DMS79 treated with DMSO at 0.1 percent for 48 hours (cell line): ENCODE results near the gene CCDC134.
A peak's percentile ranks its signal among the peaks of the same experiment; 100 is the strongest.

Experiments used
- DNase-seq: peaks from one replicate; lab custom pipeline; 2025; lab: John Stamatoyannopoulos, UW

The CCDC134 gene

DNA sequence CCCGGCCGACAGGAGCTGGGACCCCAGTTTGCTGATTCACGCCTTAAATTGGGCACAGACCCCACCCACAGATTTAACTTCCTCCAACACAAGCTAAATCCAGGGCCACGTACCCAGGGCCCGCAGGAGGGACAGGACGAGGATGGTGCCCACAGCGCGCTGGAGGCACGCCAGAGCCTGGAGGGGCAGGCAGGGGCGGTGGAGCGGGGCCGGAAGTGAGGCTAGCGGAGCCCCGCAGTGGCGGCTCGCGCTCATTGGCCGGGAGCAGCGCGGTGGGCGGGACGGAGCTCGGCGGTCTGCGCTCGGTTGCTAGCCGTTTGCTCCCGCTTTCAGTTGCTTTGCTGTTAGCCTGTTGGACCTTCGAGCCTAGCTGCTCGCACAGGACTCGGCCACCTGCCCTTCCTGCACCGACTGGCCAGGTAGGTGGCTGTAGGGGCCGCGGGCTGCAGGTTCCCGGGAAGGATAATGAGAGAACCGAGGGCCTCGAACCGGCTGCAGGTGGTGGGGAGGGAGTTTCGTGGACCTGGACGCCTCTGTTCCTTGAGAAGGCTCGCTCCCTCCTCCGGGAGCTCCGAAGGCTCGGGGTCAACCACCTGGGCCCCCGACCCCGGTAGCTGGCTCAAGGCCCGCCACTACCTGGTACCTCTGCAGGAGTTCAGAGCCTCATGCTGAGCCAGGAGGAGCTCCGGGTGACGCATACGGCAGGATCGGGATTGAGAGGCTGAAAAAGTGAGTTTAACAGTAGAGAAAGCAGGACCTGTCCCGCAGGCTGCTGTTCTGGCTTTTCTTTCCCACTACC is at the start of gene CCDC134:
Gene CCDC134 (plus strand): TSS at position 332 of the 799 bp plus-strand sequence. CDS start 8,212 bp downstream, outside the sequence.
- peak; percentile 61 for DNase-seq

DNA sequence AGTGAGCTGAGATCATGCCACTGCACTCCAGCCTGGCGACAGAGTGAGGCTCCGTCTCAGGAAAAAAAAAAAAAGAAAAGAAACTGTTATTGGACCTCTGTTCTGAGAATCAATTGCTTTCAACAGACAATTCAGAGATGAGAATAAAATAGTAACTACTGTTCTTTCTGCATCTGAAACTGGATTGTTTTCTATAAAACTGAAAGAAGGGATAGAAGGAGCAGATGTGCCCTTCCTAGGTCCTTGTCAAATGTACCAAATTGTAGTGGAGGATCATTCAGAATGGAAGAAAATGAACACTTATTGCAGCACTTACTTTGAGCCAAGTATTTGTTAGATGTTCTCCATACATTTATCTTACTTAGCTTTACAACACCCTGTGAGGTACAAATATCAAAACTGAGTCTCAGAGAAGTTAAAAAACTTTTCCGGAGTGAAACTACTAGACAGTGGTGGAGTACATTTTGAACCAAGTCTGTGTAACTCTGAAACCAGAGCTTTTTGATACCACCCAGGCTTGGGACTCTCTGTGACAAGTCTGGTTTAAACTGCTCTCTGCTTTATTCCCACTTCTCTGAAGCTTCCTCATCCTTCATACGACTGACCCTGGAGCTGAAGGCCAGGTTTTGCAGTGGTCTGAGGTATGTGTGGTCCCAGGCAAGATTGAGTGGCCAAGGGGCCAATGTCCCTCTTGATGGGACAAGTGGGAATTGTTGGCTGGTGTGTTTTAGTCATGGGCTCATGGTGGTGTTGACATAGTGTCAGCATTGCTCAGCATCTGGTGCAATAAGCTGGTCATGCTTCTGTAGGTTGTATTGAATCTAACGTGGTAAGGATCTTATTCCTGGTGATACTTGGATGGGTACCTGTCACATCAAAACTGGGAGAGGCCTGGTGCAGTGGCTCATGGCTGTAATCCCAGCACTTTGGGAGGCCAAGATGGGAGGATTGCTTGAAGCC is 48.2 kb upstream of the CCDC134 start:
- no peak for DNase-seq

DNA sequence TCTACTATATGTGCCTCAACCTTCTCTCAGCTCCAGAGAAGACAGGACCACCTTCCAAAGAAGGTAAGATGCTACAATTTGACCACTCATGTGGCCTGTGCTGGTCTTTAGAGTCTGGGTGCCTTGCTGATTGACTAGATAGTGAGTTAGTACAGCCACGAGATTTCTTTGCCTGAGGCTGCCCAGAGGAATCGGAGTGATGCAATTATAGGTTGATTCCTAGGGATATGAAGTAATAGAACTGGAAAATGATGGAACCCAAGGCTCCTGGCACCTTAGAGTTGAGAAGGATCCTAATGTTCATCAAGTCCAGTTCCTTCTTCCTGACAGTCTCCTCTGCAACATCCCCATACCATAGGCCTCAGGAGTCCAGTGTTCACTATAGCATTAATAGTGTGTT is 46.5 kb upstream of the CCDC134 start:
- no peak for DNase-seq

DNA sequence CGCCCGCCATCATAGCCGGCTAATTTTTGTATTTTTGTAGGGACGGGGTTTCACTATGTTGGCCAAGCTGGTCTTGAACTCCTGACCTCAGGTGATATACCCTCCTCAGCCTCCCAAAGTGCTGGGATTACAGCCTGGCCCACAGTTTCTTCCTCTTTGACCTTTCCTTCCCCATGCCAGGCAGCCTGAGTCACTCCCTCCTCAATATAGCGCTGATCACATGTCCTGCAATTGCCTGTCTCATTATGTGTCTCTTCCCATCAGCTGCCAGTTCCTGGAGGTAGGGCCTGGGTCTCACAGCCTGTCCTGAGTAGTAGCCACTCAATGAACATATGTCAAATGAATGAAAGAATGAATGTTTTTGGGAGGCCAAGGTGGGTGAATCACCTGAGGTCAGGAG is 43.0 kb upstream of the CCDC134 start:
- no peak for DNase-seq

DNA sequence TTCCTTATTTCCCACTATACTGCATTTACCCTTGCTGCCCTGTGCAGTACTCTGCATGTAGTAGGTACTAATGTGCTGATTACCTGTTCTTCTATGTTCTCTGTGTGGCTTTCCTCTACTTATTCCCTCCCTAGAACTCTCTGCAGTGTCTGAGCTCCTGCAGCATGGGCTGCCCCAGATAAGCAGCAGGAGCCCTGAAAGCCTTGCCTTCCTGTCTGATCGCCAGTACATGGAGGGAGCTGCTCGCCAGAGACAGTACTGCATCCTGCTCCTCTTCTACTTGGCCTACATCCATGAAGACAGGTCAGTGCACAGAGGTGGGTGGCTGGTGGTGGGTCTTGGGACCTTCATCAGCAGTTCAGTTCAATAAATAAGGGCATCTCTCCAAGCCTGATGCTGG is 42.2 kb upstream of the CCDC134 start:
- no peak for DNase-seq

DNA sequence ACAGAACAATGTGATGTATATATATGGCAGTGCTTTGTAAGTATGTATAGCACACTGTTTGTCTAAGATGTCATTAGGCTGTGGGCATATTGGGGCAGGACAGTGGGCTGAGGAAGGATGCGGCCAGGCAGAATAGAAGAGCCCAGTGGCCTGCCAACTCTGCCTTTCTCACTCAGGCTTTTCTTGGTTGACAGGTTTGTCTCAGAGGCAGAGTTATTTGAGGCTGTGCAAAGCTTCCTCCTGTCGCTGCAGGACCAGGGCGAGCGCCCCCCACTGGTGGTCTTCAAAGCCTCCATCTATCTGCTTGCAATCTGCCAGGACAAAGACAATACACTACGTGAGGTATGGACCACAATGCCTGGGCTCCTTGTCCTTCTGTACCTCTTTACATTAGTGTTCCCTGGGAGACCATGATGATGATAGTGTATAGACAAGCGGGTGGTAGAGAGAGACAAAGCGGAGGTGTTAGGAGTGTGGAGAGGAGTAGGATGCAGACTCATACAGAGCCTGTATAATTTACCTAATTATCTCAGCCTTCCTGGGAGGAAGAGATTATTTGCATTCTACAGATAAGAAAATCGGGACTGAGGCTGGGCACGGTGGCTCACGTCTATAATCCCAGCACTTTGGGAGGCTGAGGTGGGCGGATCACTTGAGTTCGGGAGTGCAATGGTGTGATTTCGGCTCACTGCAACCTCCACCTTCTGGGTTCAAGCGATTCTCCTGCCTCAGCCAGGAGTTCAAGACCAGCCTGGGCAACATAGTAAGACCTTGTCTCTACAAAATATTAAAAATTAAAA is 37.3 kb upstream of the CCDC134 start:
- no peak for DNase-seq

DNA sequence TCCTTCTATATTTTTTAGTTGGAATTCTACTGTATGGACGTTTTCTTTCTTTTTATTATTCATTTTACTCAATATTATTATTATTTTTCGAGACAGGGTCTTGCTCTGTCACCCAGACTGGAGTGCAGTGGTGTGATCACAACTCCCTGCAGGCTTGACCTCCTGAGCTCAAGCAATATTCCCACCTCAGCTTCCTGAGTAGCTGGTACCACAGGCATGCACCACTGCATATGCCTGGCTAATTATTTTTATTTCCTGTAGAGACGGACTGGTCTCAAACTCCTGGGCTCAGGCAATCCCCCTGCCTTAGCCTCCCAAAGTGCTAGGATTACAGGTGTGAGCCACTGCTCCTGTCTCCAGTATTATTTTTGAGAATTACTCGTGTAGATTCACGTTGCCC is 34.0 kb upstream of the CCDC134 start:
- no peak for DNase-seq

DNA sequence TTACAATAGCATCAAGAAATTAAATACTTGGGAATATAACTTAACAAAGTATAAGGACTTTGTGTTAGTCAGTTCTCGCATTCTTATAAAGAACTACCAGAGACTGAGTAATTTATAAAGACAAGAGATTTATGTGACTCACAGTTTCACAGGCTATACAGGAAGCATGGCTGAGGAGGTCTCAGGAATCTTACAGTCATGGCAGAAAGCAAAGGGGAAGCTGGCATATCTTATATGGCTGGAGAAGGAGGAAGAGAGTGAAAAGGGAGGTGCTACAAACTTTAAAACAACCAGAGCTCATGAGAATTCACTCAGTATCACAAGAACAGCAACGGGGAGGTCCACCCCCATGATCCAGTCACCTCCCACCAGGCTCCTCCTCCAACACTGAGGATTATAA is 32.0 kb upstream of the CCDC134 start:
- DNase-seq = no peak

DNA sequence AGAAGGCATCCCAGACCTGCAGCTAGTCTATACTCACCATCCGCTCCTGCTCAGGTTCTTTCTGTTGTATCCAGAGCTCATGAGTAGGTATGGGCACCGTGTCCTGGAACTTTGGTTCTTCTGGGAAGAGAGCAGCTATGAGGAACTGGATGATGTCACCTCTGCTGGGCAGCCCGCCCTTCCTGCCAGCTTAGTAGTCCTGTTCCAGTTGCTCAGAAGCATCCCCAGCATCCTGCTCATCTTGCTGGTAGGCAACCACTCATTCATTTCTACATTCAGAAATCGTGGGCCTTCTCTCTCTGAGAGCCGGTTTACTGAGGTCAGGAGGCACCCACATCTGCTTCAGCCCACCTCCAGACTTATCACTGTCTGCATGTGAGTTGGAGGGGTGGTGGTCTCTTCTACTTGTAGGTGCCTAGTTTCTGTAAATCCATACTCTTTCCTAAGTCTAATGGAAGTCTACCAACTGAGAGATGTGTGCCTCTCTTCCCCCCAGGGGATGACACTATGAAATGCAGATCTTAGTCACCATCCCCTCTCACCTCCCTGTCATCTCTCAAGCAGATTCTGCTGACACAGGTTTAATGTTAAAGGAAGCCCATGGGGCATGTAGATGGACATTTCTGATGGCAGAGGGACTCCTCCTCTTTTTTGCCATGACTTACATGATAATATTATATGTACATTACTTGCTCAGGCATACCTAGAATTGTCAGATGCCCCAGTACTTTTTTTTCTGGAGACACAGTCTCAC is 29.6 kb upstream of the CCDC134 start:
- DNase-seq = no peak

DNA sequence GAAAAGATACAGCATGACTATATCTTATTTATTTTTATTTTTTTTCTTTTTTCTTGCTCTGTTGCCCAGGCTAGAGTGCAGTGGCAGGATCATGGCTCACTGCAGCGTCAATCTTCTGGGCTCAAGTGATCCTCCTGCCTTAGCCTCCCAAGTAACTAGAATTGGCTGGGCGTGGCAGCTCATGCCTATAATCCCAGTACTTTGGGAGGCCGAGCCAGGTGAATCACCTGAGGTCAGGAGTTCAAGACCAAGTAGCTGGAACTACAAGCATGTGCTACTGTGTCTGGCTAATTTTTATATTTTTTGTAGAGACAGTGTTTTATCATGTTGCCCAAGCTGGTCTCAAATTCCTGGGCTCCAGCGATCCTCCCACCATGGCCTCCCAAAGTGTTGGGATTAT is 28.3 kb upstream of the CCDC134 start:
- no peak for DNase-seq

DNA sequence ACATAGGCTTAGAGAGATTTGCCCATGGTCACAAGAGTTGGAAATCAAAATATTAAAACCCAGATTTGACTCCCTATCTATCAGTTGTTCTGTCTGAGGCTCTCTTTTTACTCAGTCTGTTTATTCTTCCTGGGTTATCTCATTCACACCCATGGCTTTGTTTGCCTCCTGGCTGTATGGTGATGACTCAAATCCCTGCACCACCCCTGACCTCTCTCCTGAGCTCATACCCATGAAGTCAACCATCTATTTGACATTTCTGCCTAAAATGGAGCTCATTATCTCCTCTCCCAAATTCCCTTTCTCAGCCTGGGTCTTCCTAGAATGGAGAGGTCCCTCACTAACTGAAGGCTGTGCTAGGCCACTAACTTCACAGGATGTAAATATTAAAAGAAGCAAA is 27.8 kb upstream of the CCDC134 start:
- DNase-seq = no peak

DNA sequence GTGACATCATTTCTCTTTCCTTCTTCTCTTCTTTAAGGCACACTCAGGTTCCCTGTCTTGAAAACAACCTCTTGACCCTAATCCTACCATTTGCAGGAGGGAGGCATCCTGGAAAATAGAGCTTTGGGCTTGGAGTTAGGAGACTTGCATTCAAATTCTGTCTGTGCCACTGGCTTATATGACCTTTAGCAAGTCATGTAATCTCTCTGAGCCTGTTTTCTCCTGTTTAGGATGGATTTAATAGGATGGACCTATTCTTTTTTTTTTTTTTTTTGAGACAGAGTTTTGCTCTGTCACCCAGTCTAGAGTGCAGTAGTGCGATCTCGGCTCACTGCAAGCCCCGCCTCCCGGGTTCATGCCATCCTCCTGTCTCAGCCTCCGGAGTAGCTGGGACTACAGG is 25.1 kb upstream of the CCDC134 start:
- no peak for DNase-seq

DNA sequence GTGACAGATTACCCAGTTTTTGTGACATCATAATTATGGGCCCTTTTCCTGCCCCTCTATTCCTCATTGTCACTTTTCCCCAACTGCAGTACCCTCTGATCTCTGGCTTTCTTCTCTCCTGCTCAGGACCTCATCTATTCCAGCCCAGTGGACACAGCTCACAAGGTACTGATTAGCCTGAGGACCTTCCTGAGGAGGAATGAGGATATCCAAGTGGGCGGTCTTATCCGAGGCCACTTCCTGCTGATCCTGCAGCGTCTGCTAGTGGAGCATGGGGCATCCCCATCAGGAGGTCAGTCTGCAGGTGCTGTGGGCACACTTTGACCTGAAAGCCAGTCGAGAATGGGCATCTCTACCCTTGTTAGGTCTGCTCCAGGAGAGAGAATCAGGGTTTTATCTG is 24.5 kb upstream of the CCDC134 start:
- no peak for DNase-seq

DNA sequence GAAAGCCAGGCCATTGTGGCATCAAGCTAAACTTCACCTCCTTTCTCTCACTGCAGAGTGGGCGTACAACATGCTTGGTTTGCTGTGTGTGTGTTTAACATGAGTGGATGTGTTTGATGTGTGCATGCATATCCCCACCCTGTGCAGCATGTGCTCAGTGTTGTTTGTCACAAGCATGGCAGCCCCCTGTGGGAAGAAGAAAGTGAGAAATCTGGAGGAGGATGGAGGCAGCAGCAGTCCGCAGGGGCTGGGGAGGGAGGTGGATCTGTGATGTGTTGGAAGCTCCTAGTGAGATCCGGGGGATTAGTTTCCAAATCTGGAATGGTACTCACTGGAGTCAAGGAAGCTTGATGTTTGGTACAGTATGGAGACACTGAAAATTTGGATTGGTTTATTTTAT is 24.1 kb upstream of the CCDC134 start:
- no peak for DNase-seq

DNA sequence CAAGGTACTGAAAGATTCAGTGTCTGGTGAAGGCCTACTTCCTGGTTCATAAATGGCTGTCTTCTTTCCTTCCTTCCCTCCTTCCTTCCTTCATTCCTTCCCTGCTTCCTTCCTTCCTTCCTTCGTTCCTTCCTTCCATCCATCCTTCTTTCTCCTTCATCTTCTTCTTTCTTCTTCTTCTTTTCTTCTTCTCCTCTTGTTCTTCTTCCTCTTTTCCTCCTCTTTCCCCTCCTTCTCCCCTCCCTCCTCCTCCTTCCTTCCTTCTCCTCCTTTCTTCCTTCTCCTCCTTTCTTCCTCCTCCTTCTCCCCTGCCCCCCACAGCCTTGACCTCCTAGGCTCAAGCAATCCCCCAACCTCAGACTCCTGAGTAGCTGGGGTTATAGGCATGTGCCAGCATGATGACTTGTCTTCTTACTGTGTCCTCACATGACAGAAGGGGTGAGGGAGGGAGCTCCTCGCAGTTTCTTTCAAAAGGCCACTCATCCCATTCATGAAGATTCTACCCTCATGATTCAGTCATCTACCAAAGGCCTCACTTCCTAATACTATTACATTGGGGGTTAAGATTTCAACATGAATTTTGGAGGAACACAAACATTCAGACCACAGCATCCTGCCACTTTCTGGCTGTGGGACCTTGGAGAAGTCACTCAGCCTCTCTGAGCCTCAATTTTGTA is 22.6 kb upstream of the CCDC134 start:
- DNase-seq = no peak

DNA sequence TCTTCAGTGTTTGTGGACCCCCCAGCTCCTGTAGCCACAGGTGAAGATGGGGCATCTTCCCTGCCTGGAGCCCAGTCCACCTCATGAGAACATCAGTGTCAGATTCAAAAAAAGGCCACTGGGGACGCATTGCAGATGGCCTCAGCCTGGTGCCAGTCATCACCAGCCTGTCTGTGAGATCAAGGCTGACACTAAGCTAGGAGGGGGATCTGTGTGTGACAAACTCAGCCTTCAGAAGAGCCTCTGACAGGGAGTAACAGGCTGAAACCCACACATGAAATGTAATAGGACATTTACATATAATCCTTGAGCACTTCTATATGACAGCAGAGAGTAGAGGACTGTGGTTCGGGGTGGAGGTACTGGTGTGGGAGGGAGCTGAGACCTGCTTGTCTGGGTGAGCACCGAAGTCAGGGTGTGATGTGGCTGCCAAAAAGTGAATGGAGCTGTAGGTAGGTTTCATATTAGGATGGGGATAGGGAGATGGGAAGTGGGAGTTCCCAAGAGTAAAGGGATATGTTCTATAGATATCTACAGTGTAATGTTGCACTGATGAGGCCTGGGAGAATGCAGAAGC is 20.5 kb upstream of the CCDC134 start:
- DNase-seq = no peak

DNA sequence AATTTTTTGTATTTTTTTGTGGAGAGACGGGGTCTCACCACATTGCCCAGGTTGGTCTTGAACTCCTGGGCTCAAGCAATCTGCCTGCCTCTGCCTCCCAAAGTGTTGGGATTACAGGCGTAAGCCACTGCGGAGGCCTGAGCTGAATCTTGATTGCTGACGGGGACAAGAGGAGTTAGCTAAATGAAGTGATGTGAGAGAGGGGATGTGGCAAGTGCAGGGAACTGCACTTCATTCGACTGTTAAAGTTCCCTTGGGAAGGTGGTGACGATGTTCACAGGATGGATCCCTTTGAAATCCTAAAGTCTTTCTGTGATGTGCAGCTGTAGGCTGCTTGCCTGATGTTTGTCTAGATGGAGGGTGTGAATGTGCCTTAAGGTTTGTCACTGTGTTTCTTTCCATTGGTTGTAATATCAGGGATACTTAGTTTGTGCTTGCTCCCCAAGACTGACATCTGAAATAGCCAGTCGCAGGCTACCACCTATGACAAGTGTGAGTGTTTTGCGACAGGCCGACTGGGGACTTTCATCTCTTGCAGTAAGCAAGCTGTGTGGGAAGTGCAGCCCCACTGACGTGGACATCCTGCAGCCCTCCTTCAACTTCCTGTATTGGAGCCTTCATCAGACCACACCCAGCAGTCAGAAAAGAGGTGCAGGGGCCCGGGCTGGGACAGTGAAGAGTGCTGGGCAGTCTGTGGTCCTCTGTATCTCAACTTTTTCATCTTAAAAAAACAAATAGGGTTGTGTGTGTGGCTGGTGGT is 19.6 kb upstream of the CCDC134 start:
- DNase-seq = no peak

DNA sequence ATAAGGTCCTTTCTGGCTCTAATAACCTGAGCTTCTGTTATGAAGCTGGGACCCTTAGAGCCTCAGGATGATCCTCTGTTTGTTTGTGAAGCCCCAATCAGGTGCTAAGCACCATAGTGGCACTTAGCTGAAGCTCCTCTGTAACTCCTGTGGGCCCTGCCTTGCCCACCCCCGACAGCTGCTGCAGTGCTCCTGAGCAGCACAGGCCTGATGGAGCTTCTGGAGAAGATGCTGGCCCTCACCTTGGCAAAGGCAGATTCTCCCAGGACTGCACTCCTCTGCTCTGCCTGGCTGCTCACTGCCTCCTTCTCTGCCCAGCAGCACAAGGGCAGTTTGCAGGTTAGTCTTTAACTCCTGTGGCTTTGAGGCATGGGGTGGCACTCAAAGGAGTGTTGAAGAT is 19.0 kb upstream of the CCDC134 start:
- no peak for DNase-seq

DNA sequence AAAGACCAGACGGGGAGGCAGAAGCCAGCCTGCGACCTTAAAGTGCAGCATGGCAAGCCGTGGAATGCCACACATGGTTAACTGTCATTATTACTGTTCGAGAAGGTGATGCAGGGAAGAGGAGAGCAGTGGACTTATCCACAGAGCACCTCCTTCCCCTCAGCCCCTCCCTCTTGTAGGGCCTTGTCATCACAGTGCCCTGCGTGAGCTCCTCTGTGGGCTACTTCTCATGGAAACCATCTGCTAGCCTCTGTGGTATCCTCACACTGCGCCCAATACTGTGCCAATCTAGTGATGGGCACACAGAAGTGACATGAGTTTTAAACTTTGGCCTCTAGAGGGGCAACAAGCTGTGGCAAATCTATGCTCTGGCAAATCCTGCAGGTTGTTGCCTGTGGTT is 18.2 kb upstream of the CCDC134 start:
- no peak for DNase-seq

DNA sequence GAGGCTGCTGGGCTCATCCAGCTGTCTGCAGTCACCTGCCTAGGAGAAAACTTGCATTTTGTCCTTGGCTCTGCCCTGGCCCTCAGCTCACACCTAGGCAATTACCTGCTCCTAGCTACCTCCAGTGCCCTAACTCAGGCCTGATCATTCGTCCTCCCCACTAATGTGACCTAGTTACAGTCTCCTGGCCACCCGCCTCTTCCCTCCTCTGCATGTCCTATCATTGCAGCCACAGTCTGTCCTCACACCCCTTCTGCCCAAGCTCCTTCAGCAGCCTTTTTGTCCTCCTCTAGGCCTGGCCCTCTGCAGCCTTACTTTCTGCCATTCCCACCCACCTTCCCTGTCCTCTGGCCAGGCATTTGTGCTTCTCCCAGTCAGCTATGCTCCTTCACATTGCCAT is 17.7 kb upstream of the CCDC134 start:
- DNase-seq = no peak
